HG02623 (cell line): Measurements from ENCODE around the gene ADGRG1.
"Not testable (repeated sequence)": the region's sequence is repeated elsewhere in the genome, so short reads cannot be mapped to it uniquely, and the experiment has no call there.

Experiments used
- ATAC-seq: cut with Tn5 transposase; IDR thresholded peaks from one replicate; pipeline ENCODE4 v1.9.1; 2021; ENCODE audit warnings: moderate library complexity; ENCODE audit not compliant: unreplicated experiment

The ADGRG1 gene

GRCh38 chr16:57663917-57664661, 35.7 kb downstream of the ADGRG1 start:
- no peak for ATAC-seq

- no peak for ATAC-seq
Observed at GRCh38 chr16:57664662-57665025, 36.2 kb downstream of the ADGRG1 start.

- ATAC-seq, result no peak
Observed at GRCh38 chr16:57665541-57665940, 37.1 kb downstream of the ADGRG1 start.

GRCh38 chr16:57666353-57667047, 38.1 kb downstream of the ADGRG1 start:
- ATAC-seq, result no peak

GRCh38 chr16:57667048-57667525, 38.7 kb downstream of the ADGRG1 start:
- no peak for ATAC-seq

- ATAC-seq, result no peak
Observed at GRCh38 chr16:57667526-57668262, 39.3 kb downstream of the ADGRG1 start.

GRCh38 chr16:57668263-57668571, 39.8 kb downstream of the ADGRG1 start, which contains the start of gene ADGRG3:
Gene ADGRG3 (plus strand): TSS chr16:57668306. CDS start chr16:57668348, 42 bp downstream.
- ATAC-seq, result no peak

- no peak for ATAC-seq
Observed at GRCh38 chr16:57668630-57669475, 40.4 kb downstream of the ADGRG1 start.

- no peak for ATAC-seq
Observed at GRCh38 chr16:57669476-57670162, 41.2 kb downstream of the ADGRG1 start.

- ATAC-seq, result no peak
Observed at GRCh38 chr16:57670196-57670595, 41.8 kb downstream of the ADGRG1 start.

GRCh38 chr16:57671451-57671850, 43.0 kb downstream of the ADGRG1 start:
- ATAC-seq, result not testable (repeated sequence)

GRCh38 chr16:57672416-57672815, 44.0 kb downstream of the ADGRG1 start:
- no peak for ATAC-seq

GRCh38 chr16:57672824-57673223, 44.4 kb downstream of the ADGRG1 start:
- no peak for ATAC-seq

GRCh38 chr16:57675741-57676551, 47.5 kb downstream of the ADGRG1 start:
- ATAC-seq, result no peak

GRCh38 chr16:57676553-57677085, 48.2 kb downstream of the ADGRG1 start:
- no peak for ATAC-seq

GRCh38 chr16:57677622-57678369, 49.4 kb downstream of the ADGRG1 start:
- no peak for ATAC-seq

GRCh38 chr16:57679016-57679415, 50.6 kb downstream of the ADGRG1 start:
- ATAC-seq, result no peak

- no peak for ATAC-seq
Observed at GRCh38 chr16:57679767-57680482, 51.5 kb downstream of the ADGRG1 start.
